Vagina (tissue), 2 donors: Measurements from ENCODE around the gene HSDL2. TPM values are rescaled to one million over a fixed set of nuclear protein-coding genes. Genes with fewer than 3 reads are reported as not detected.

ENCODE experiments used
- DNase-seq, 2 donors: peaks; one replicate each; pipeline ENCODE4 v3.0.0-alpha.2; 2017; ENCODE audit errors: extremely low spot score in 2 of 2
- H3K27ac ChIP-seq: fragments of 200-600 bp; sonication (generic); one replicate; pipeline ENCODE4 v1.5.1; 2019
- H3K27me3 ChIP-seq: fragments of 200-600 bp; sonication (generic); one replicate; pipeline ENCODE4 v1.5.1; 2019
- H3K36me3 ChIP-seq, 2 donors: fragments of 200-600 bp; sonication (generic); one replicate each; pipeline ENCODE4 v1.5.1; 2017 to 2019
- H3K4me1 ChIP-seq: fragments of 200-600 bp; sonication (generic); one replicate; pipeline ENCODE4 v1.5.1; 2019
- H3K4me3 ChIP-seq, 2 donors: fragments of 200-600 bp; sonication (generic); 1 replicate in 1 of 2; 2 replicates in 1 of 2; pipeline ENCODE4 v1.5.1; 2016 to 2019
- H3K9me3 ChIP-seq: fragments of 200-600 bp; sonication (generic); one replicate; pipeline ENCODE4 v1.5.1; 2019
- CTCF ChIP-seq, 3 experiments: fragments of 450-650 bp in 2 of 3; fragments of 200-600 bp in 1 of 3; sonication (generic) in 1 of 3; IDR thresholded peaks; one replicate each; pipeline ENCODE4 v1.5.1; 2017 to 2019; ENCODE audit warnings: antibody characterized with exemption in 3 of 3, mild to moderate bottlenecking in 2 of 3, moderate library complexity in 2 of 3
- POLR2A ChIP-seq, 2 donors: fragments of 450-650 bp; IDR thresholded peaks; one replicate each; pipeline ENCODE4 v1.6.1; 2017; ENCODE audit warnings: antibody characterized with exemption in 2 of 2, mild to moderate bottlenecking in 2 of 2, moderate library complexity in 2 of 2
- POLR2AphosphoS5 ChIP-seq, 2 donors: sonication (generic); formaldehyde crosslinking; IDR thresholded peaks; one replicate each; pipeline ENCODE4 v1.9.0; 2017; ENCODE audit warnings: antibody characterized with exemption in 2 of 2, mild to moderate bottlenecking in 2 of 2, low read depth in 1 of 2; ENCODE audit not compliant: insufficient read depth in 1 of 2
- intact Hi-C: fragments of 100-400 bp; cut with DNase I; formaldehyde crosslinking; loops from one replicate; pipeline ENCODE4 v1.15.1; 2023
- total RNA-seq: library from RNA; depleted of rRNA; stranded (reverse); fragments of >200 nt; gene quantifications from one replicate; pipeline ENCODE4 v1.2.3, GENCODE V29; 2016

Gene HSDL2
- total RNA-seq, 1 donor from 2014 or later: 25.8 TPM

GRCh38 chr9:112465352-112465751 lies 85.4 kb downstream of the HSDL2 start:
- Histone ChIP-seq H3K27ac (no peak overlapping the region), H3K9me3 (no peaks in the 10 kb centered on the region), H3K4me3 (no peak overlapping the region), H3K4me1 (no peaks in the 10 kb centered on the region), H3K27me3 (no peaks in the 10 kb centered on the region), H3K36me3 (peaks cover 0 to 30% of the 10 kb centered on the region in 2 donors)
- DNase-seq: no peak
- intact Hi-C loops: no loop called here
- no peak for TF ChIP-seq CTCF (IDR thresholded peaks at IDR 0.05)
- no peak for TF ChIP-seq POLR2A (IDR thresholded peaks at IDR 0.05)
- TF ChIP-seq POLR2AphosphoS5 (IDR thresholded peaks at IDR 0.05; ENCODE audit: insufficient read depth in 1 of 2, low read depth in 1 of 2): no peak

DNA sequence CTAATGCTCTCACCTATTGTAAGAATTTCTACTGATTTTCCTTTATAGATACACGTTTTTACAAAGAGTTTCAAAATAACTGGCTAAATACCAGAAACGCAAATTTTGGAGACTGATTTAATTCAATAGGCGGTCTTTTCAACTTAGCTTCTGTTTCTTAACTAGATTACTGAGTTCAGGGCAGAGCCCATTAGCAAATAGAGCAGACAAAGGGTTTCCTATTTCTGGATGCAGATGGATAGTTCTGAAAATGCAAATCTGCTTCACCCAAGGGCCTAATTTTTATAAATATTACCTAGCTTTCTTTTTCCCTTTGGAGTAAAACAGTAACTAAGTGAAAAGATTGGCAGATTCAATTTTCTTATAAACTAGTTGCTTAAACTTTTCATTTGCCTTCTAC lies 93.1 kb downstream of the HSDL2 start:
- Histone ChIP-seq H3K36me3 (peaks cover 0 to 13% of the 10 kb centered on the region in 2 donors), H3K9me3 (no peaks in the 10 kb centered on the region), H3K27ac (no peak overlapping the region), H3K4me3 (no peak overlapping the region), H3K27me3 (no peaks in the 10 kb centered on the region), H3K4me1 (no peaks in the 10 kb centered on the region)
- DNase-seq: no peak
- TF ChIP-seq POLR2AphosphoS5 (IDR thresholded peaks at IDR 0.05; ENCODE audit: insufficient read depth in 1 of 2, low read depth in 1 of 2) (no peak), POLR2A (IDR thresholded peaks at IDR 0.05) (no peak), CTCF (IDR thresholded peaks at IDR 0.05) (no peak)
- intact Hi-C loops: no loop called here

DNA sequence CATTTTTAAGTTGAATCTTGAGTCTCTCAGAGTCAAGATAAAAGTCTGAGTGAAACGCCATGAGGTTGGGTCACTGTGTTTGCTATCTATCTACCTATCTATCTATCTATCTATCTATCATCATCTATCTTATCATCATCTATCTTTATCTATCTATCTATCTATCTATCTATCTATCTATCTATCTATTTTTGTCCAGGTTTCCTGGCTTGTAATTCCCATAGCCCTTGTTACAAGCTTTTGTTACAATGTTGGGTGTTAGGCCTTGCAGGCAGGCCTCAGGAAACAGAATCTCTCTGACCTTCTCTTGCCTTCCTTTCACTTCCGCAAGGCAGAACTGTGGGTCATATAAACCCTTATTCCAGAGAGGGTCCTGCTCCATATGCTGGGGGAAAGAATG lies 94.1 kb downstream of the HSDL2 start:
- H3K9me3 ChIP-seq: no peaks in the 10 kb centered on the region
- peaks cover 0 to 13% of the 10 kb centered on the region in 2 donors for H3K36me3 ChIP-seq
- no peak for TF ChIP-seq POLR2AphosphoS5 (IDR thresholded peaks at IDR 0.05; ENCODE audit: insufficient read depth in 1 of 2, low read depth in 1 of 2)
- no peak for TF ChIP-seq POLR2A (IDR thresholded peaks at IDR 0.05)
- TF ChIP-seq CTCF (IDR thresholded peaks at IDR 0.05): no peak
- DNase-seq: no peak
- no peaks in the 10 kb centered on the region for H3K4me1 ChIP-seq
- H3K27ac ChIP-seq: no peak overlapping the region
- H3K27me3 ChIP-seq: no peaks in the 10 kb centered on the region
- H3K4me3 ChIP-seq: no peak overlapping the region
- intact Hi-C loops: no loop called here

GRCh38 chr9:112475318-112475717 lies 95.4 kb downstream of the HSDL2 start:
- Histone ChIP-seq H3K36me3 (peaks cover 0 to 13% of the 10 kb centered on the region in 2 donors), H3K4me3 (no peak overlapping the region), H3K27me3 (no peaks in the 10 kb centered on the region), H3K4me1 (no peaks in the 10 kb centered on the region), H3K9me3 (no peaks in the 10 kb centered on the region), H3K27ac (no peak overlapping the region)
- intact Hi-C loops: no loop called here
- no peak for DNase-seq
- no peak for TF ChIP-seq POLR2A (IDR thresholded peaks at IDR 0.05)

- H3K27ac ChIP-seq: no peak overlapping the region
- H3K36me3 ChIP-seq: peaks cover 0 to 7% of the 10 kb centered on the region in 2 donors
- intact Hi-C loops: no loop called here
- H3K4me3 ChIP-seq: no peak overlapping the region
- no peaks in the 10 kb centered on the region for H3K27me3 ChIP-seq
- H3K4me1 ChIP-seq: no peaks in the 10 kb centered on the region
- TF ChIP-seq POLR2AphosphoS5 (IDR thresholded peaks at IDR 0.05; ENCODE audit: insufficient read depth in 1 of 2, low read depth in 1 of 2): no peak
- no peak for TF ChIP-seq POLR2A (IDR thresholded peaks at IDR 0.05)
- TF ChIP-seq CTCF (IDR thresholded peaks at IDR 0.05): no peak
- H3K9me3 ChIP-seq: no peaks in the 10 kb centered on the region
- DNase-seq: no peak
These were observed 97.4 kb downstream of the HSDL2 start for GRCh38 chr9:112477330-112477729.

DNA sequence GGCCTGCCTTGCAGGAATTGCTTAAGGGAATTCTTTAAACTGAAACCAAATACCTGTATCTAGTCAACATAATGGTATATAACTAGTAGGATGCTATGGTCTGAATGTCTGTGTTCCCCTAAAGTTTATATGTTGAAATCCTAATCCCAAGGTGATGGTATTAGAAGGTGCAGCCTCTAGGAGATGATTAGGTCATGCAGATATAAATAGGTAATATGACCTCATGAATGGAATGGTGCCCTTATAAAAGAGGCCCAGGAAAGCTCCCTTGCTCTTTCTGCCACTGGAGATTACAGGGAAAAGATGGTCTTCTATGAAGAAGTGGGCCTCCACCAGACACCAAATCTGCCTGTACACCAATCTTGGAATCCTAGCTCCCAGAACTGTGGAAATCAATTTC lies 99.3 kb downstream of the HSDL2 start:
- no peaks in the 10 kb centered on the region for H3K4me1 ChIP-seq
- no peak overlapping the region for H3K27ac ChIP-seq
- H3K4me3 ChIP-seq: no peak overlapping the region
- H3K9me3 ChIP-seq: no peaks in the 10 kb centered on the region
- no peaks in the 10 kb centered on the region for H3K27me3 ChIP-seq
- DNase-seq: no peak
- peaks cover 0 to 7% of the 10 kb centered on the region in 2 donors for H3K36me3 ChIP-seq
- TF ChIP-seq CTCF (IDR thresholded peaks at IDR 0.05) (no peak), POLR2AphosphoS5 (IDR thresholded peaks at IDR 0.05; ENCODE audit: insufficient read depth in 1 of 2, low read depth in 1 of 2) (no peak), POLR2A (IDR thresholded peaks at IDR 0.05) (no peak)
- intact Hi-C loops: no loop called here
